ENCODE measurements around the gene N4BP3. TPM values are rescaled to one million over a fixed set of nuclear protein-coding genes. Genes with fewer than 3 reads are reported as not detected.

The N4BP3 gene
- total and polyA plus RNA-seq, 5 experiments from 2014 or later = 1.6 to 7.2 (median 5.5) TPM

DNA sequence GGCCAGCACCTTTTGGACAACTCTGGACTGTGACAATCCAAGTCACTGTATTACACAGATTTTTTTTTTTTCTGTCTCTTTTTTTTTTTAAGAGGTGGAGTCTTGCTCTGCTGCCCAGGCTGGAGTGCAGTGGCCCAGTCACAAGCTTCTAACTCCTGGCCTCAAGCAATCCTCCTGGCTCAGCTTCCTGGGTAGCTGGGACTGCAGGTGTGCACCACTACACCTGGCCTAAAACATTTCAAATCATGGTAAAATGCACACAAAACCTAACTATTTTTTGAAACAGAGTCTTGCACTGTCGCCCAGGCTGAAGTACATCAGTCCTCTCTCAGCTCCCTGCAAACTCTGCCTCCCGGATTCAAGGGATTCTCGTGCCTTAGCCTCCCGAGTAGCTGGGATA lies 7.2 kb upstream of the N4BP3 start:
- Mint-ChIP-seq H3K27ac (peak overlapping the region in 2 of 10 donors; percentile 31 to 34), H3K27me3 (peaks cover 0 to 5% (median 0%) of the 10 kb centered on the region in 5 donors), H3K9me3 (no peaks in the 10 kb centered on the region), H3K4me3 (no peak overlapping the region), H3K4me1 (peaks cover 22 to 35% (median 32%) of the 10 kb centered on the region in 4 donors), H3K36me3 (no peaks in the 10 kb centered on the region)
- ATAC-seq (no peak), DNase-seq (no peak)
- POLR2A ChIA-PET = interaction anchor here (0.6 to 4.4 kb wide), 3 partner anchors 8 to 14 kb away, joined by 3 to 22 read pairs (median 6); no protein-coding TSS in a partner anchor

DNA sequence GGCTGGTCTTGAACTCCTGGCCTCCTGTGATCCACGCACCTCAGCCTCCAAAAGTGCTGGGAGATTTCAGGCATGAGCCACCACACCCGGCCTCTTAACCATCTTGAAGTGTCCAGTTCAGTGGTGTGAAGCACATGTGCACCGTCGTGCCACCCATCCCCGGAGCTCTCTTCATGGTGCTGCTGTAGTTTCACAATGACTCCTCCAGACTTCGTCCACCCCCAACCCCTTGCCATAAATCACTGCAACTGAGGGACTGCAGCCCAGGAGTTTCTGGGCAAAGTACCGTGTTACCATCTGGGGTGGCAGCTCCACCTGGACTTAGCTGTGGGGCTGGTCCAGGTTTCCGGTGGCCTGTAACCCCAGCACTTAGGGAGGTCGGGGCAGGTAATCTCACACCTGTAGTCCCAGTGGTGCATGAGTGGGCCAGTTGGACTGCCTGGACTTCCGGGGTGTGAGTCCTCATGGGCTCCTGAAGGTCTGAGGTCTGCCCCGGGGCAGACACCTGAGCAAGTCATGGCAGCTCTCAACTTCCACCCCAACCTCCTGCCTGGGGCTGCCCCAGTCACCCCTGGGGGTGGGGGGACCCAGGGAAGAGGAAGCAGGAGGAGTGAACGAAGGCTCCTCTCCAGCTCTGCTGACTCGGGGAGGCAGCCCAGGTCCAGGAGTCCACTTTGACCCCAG lies 6.6 kb upstream of the N4BP3 start:
- peak overlapping the region in 3 of 10 donors; percentile 17 to 34 (median 31) for H3K27ac Mint-ChIP-seq
- H3K27me3 Mint-ChIP-seq = peaks cover 0 to 5% (median 0%) of the 10 kb centered on the region in 5 donors
- peaks cover 22 to 35% (median 32%) of the 10 kb centered on the region in 4 donors for H3K4me1 Mint-ChIP-seq
- no peaks in the 10 kb centered on the region for H3K9me3 Mint-ChIP-seq
- peak overlapping the region in 1 of 10 donors; percentile 10 for H3K4me3 Mint-ChIP-seq
- DNase-seq (no peak), ATAC-seq (no peak)
- no peaks in the 10 kb centered on the region for H3K36me3 Mint-ChIP-seq
- POLR2A ChIA-PET = interaction anchor here (0.6 to 4.4 kb wide), 2 partner anchors 10 to 34 kb away, joined by 3 to 22 read pairs; no protein-coding TSS in a partner anchor

DNA sequence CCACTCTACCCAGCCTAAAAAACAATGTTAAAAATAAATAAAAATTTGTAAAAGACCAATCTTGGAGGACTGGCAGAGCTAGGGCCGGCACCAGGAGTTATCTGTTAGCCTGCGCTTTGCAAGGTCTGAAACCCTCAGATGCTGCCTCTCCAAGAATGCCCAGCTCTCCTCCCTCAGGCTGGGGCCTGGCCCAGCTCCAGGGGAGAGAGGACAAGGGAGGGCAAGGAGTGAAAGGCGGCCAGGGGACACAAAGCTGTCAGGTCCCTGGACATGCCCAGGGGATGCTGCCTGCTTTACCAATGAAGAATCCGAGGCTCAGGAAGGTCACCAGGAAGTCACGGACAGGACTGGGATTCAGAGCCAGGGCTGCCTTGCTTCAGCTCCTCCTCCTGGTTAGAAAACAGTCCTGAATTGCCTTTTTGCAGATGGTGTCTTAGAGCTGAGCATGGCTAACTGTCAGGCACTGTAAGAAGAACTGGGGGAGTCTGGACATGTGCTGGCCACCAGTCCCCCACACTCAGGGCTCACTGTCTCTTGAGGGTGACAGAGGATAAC lies 5.5 kb upstream of the N4BP3 start:
- no peak overlapping the region for H3K4me3 Mint-ChIP-seq
- H3K9me3 Mint-ChIP-seq = no peaks in the 10 kb centered on the region
- H3K4me1 Mint-ChIP-seq = peaks cover 23 to 39% (median 35%) of the 10 kb centered on the region in 4 donors
- H3K36me3 Mint-ChIP-seq = no peaks in the 10 kb centered on the region
- H3K27ac Mint-ChIP-seq = peak overlapping the region in 4 of 10 donors; percentile 37 to 73 (median 54)
- peaks cover 0 to 5% (median 0%) of the 10 kb centered on the region in 5 donors for H3K27me3 Mint-ChIP-seq
- POLR2A ChIA-PET = interaction anchor here (1.1 to 4.4 kb wide), 3 partner anchors 9 to 32 kb away, joined by 3 to 22 read pairs (median 5); no protein-coding TSS in a partner anchor
- ATAC-seq (no peak), DNase-seq (no peak)

DNA sequence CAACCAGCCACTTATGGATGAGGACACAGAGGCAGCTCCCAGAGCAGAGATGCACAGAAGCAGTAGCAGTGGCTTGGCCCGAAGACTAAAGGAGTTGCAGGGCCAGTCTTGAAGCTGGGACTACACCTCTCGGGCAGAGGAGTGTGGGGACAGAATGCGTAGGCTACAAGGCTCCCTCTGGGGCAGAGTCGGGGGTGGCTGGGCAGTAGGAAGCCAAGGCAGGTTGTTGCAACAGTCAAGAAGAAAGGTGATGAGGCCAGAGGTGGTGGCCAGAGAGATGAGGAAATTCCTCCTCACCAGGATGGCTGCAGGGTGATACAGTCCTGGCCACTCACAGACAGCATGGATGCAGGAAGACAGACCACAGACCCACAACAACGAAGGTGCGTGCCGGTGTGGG lies 4.9 kb upstream of the N4BP3 start:
- H3K4me1 Mint-ChIP-seq = peaks cover 25 to 39% (median 38%) of the 10 kb centered on the region in 4 donors
- DNase-seq (no peak), ATAC-seq (no peak)
- H3K27ac Mint-ChIP-seq = peak overlapping the region in 6 of 10 donors; percentile 12 to 78 (median 53)
- no peaks in the 10 kb centered on the region for H3K9me3 Mint-ChIP-seq
- POLR2A ChIA-PET = interaction anchor here (1.1 to 4.4 kb wide), 3 partner anchors 9 to 33 kb away, joined by 3 to 22 read pairs (median 5); no protein-coding TSS in a partner anchor
- peak overlapping the region in 1 of 10 donors; percentile 5 for H3K4me3 Mint-ChIP-seq
- peaks cover 0 to 5% (median 0%) of the 10 kb centered on the region in 5 donors for H3K27me3 Mint-ChIP-seq
- H3K36me3 Mint-ChIP-seq = no peaks in the 10 kb centered on the region

DNA sequence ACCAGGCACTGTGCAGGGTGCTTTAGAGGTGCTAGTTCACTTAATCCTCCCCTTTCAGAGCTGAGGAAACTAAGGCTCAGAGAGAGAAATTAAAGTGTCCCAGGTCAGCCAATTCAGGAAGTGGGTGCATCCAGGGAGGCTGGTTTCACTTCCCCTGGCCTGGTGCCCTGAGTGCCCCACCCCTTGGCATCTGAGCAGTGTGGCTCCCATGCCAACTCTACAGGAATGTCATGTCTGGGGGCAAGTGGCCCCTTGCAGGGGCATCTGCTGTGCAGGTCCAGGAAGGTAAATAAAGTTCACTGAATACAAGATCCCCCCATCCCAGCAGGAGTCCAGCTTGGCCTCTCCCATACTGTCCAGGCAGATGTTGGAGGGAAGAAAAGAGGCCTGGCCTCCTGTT lies 4.4 kb upstream of the N4BP3 start:
- H3K27me3 Mint-ChIP-seq = peaks cover 0 to 5% (median 0%) of the 10 kb centered on the region in 5 donors
- no peaks in the 10 kb centered on the region for H3K36me3 Mint-ChIP-seq
- DNase-seq (no peak), ATAC-seq (no peak)
- H3K27ac Mint-ChIP-seq = peak overlapping the region in 4 of 10 donors; percentile 11 to 69 (median 54)
- POLR2A ChIA-PET = no interaction called here
- H3K9me3 Mint-ChIP-seq = no peaks in the 10 kb centered on the region
- no peak overlapping the region for H3K4me3 Mint-ChIP-seq
- H3K4me1 Mint-ChIP-seq = peaks cover 21 to 34% (median 33%) of the 10 kb centered on the region in 4 donors

DNA sequence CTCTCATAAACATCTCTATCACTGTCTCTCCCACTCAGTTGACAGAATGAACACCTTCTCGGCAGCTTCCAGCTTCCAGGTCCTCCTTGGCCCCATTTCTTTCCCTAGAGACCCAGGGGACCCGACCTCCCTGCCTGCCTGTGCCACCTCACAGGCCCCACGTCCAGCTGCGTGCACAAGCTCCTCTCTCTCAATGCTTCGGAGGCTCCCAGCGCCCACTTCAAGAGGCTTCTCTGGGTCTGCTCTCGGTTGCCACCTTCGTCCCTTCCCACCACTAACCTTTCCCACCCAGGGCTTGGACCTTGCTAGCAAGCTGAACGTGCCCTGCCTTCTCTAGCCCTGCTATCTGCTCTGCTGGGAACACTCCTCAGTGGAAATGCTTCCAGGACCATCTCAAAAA lies 2.8 kb upstream of the N4BP3 start:
- POLR2A ChIA-PET = interaction anchor here (1.6 kb wide), 1 partner anchor 11 kb away, joined by 5 read pairs; no protein-coding TSS in a partner anchor
- H3K36me3 Mint-ChIP-seq = no peaks in the 10 kb centered on the region
- H3K27me3 Mint-ChIP-seq = peaks cover 0 to 5% (median 0%) of the 10 kb centered on the region in 5 donors
- peak overlapping the region in 4 of 10 donors; percentile 19 to 54 (median 28) for H3K27ac Mint-ChIP-seq
- DNase-seq (no peak), ATAC-seq (no peak)
- H3K4me3 Mint-ChIP-seq = peak overlapping the region in 1 of 10 donors; percentile 35
- H3K4me1 Mint-ChIP-seq = peaks cover 22 to 35% (median 31%) of the 10 kb centered on the region in 4 donors
- no peaks in the 10 kb centered on the region for H3K9me3 Mint-ChIP-seq

DNA sequence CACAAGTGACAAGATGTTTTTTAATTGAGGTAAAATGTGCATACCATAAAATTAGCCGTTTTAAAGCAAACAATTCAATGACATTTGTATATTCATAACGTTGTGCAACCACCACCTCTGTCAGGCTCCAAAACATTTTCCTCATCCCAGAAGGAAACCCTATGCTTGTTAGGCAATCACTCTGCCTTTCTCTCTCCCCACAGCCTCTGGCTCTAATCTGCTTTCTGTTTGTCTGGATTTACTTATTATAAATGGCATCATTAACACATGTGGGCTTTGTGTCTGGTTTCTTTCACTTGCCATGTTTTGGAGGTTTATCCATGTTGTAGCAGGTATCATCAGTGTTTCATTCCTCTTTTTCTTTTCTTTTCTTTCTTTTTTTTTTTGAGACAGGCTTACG lies 1.4 kb upstream of the N4BP3 start:
- Mint-ChIP-seq H3K4me1 (peaks cover 28 to 49% (median 43%) of the 10 kb centered on the region in 4 donors), H3K27me3 (peaks cover 0 to 5% (median 0%) of the 10 kb centered on the region in 5 donors), H3K27ac (peak overlapping the region in 3 of 10 donors; percentile 12 to 38 (median 27)), H3K4me3 (peak overlapping the region in 4 of 10 donors; percentile 1 to 25 (median 10)), H3K36me3 (no peaks in the 10 kb centered on the region), H3K9me3 (no peaks in the 10 kb centered on the region)
- no peak for ATAC-seq
- no peak for DNase-seq
- POLR2A ChIA-PET = no interaction called here

DNA sequence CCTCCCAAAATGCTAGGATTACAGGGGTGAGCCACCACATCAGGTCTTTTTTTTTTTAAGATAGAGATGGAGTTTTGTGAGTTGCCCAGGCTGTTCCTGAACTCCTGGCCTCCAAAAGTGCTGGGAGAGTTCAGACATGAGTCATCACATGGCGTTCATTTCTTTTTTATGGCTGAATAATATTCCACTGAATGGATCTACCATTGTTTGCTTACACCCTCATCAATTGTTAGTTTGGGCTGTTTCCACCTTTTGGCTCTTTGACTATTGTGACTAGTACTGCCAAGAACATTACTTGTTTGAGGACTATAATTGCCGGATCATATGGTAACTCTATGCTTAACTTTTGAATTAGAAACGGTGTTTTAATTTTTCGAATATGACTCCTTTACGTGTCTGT lies 787 bp upstream of the N4BP3 start:
- no peaks in the 10 kb centered on the region for H3K9me3 Mint-ChIP-seq
- H3K27me3 Mint-ChIP-seq = peaks cover 0 to 5% (median 0%) of the 10 kb centered on the region in 5 donors
- peak overlapping the region; percentile 44 to 93 (median 87) for H3K27ac Mint-ChIP-seq
- DNase-seq (no peak), ATAC-seq (no peak)
- peak overlapping the region; percentile 82 to 98 (median 94) for H3K4me3 Mint-ChIP-seq
- H3K36me3 Mint-ChIP-seq = no peaks in the 10 kb centered on the region
- POLR2A ChIA-PET = no interaction called here
- peaks cover 29 to 53% (median 47%) of the 10 kb centered on the region in 4 donors for H3K4me1 Mint-ChIP-seq

DNA sequence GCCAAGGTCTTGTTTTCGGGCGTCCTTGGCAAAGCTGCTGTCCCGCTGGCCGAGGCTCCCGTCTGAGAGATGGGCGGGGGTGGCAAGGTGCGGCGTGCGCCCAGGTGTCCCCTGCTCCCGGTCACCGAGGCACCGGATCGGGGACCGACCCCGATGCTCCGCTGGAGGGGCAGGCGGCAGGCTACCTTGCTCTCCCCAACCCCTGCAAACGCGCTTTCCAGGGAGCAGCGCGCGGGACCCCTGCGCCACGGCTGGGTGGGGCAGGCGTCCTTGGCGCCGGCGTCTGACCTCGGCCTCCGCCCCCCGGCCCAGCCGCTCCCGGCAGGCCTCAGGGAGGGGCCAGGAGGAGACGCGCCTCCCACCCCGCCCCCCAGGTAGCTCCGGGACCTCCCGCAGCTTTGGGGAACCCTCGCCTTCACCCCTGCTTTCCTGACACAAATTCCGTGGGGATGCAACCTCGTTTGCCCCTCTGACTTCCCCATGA lies 551 bp downstream of the N4BP3 start:
- ATAC-seq (peak in 1 of 2 donors; percentile 2), DNase-seq (peak in 4 of 10 donors; percentile 22 to 26 (median 26))
- Mint-ChIP-seq H3K36me3 (no peaks in the 10 kb centered on the region), H3K27ac (peak overlapping the region; percentile 53 to 98 (median 96)), H3K4me1 (peaks cover 24 to 56% (median 46%) of the 10 kb centered on the region in 4 donors), H3K9me3 (no peaks in the 10 kb centered on the region), H3K27me3 (peaks cover 0 to 4% (median 0%) of the 10 kb centered on the region in 5 donors), H3K4me3 (peak overlapping the region; percentile 85 to 98 (median 94))
- POLR2A ChIA-PET = interaction anchor here (0.5 to 3.7 kb wide), 7 partner anchors 8 to 100 kb away, joined by 3 to 37 read pairs (median 6); partner anchors contain the start of gene RMND5B

DNA sequence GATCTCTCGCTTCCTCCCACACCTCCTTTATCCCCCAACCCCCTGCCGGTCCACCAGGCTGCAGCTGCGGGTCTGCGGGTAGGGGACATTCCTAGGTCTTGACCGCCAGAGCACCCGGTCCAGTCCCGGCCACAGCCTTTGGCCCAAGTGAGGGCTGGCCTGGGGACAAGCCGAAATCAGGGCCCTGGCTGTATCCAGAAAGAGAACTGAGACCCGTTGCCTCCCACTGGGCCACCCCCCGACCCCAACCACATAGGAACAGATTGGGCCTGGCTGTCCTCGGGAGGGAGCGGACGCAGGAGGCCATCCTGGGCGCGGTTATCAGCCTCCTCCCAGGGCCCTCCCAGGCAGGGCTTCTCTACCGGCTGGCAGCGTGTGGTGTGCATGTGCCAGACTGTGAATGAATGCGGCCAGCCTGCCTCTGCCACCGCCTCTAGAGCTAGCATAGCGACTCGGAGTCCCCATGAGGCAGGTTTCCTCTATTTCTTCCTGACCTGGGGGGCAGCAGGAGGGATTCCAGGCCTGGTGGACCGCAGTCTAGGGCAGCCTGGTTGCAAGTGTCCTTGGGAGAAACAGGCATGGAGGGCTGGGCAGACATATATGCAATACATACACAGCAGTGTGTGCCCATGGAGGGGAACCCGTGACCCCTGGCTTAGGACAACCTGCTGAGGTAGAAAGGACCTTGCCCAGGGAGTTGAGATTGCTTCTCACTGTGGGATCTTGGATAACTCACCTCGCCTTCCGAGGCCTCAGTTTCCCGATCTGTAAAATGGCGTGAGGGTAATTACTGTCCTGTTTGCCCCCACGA lies 1.2 kb downstream of the N4BP3 start:
- Mint-ChIP-seq H3K4me3 (peak overlapping the region; percentile 85 to 98 (median 94)), H3K9me3 (no peaks in the 10 kb centered on the region), H3K36me3 (no peaks in the 10 kb centered on the region), H3K4me1 (peaks cover 25 to 57% (median 51%) of the 10 kb centered on the region in 4 donors), H3K27ac (peak overlapping the region; percentile 53 to 98 (median 96)), H3K27me3 (peaks cover 0 to 4% (median 0%) of the 10 kb centered on the region in 5 donors)
- peak; percentile 37 to 47 for ATAC-seq
- POLR2A ChIA-PET = interaction anchor here (0.5 to 3.7 kb wide), 10 partner anchors 9 to 688 kb away, joined by 3 to 37 read pairs (median 4); partner anchors contain the start of genes GRK6 and RMND5B
- peak in 9 of 10 donors; percentile 43 to 72 (median 53) for DNase-seq

DNA sequence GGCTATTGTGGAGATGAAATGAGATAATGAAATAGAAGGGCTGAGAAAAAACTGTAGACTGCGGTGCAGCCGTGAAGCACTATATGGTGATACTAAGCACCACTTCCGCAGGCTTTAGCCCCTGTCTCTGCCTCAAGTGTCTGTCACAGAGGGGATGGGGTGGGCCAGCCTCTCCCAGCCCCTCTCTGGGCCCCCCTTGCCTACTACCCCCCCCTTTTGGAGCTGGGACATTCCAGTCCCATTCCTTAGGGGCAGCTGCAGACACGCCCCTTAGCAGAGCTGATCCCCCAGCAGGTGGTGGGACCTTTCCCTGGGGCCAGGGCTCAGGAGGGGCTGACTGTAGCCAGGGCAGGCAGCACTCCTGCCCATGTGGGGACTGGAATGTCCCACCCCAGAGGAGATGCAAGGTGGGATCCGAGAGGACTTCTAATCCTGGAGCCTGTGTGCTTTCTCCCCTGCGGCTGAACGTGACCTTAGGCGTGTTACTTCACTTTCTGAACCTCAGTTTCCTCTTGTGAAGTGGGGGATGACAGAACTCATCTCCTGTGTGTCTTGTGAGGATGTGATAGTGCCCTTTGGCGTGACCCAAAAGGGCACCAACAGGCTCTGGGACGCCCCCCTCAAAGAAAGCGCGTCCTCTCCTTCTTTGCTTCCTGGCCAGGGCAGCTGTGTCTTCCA lies 1.9 kb downstream of the N4BP3 start:
- Mint-ChIP-seq H3K27ac (peak overlapping the region; percentile 70 to 98 (median 96)), H3K9me3 (no peaks in the 10 kb centered on the region), H3K36me3 (no peaks in the 10 kb centered on the region), H3K27me3 (peaks cover 0 to 3% (median 0%) of the 10 kb centered on the region in 5 donors), H3K4me1 (peaks cover 25 to 58% (median 54%) of the 10 kb centered on the region in 4 donors), H3K4me3 (peak overlapping the region; percentile 85 to 98 (median 94))
- POLR2A ChIA-PET = interaction anchor here (0.5 to 3.7 kb wide), 13 partner anchors 8 to 689 kb away, joined by 3 to 37 read pairs (median 7); partner anchors contain the start of genes GRK6, HNRNPAB, NHP2 and RMND5B
- DNase-seq = peak in 5 of 10 donors; percentile 33 to 61 (median 37)
- peak; percentile 27 to 29 for ATAC-seq

Data from naive thymus-derived CD8-positive, alpha-beta T cell (primary cell).